Coronary artery (tissue), 2 donors: ENCODE data around the gene C1orf210.

Experiments used
- DNase-seq: peaks from one replicate; pipeline ENCODE4 v3.0.0-alpha.2; 2017; ENCODE audit warnings: low spot score
- H3K27ac ChIP-seq, 2 donors: fragments of 200-600 bp; sonication (generic); one replicate each; pipeline ENCODE4 v1.5.1; 2016 to 2019
- H3K4me3 ChIP-seq: fragments of 200-600 bp; sonication (generic); 2 replicates; pipeline ENCODE4 v1.5.1; 2016; ENCODE audit warnings: mild to moderate bottlenecking, moderate library complexity
- CTCF ChIP-seq: fragments of 200-600 bp; sonication (generic); IDR thresholded peaks from one replicate; pipeline ENCODE4 v1.5.1; 2019; ENCODE audit warnings: antibody characterized with exemption

The C1orf210 gene

DNA sequence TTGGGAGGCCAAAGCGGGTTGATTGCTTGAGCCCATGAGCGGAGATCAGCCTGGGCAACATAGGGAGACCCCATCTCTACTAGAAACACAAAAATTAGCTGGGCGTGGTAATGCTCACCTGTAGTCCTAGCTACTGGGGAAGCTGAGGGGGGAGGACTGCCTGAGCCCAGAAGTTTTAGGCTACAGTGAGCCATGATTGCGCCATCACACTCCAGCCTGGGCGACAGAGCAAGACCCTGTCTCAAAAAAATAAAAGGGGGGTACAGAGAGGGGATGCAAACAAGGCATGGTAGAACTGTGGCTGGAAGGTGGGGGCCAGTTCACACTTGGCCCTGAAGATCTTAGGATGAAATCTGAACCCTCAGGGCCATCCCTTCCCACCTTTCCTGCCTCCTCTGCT is 1.2 kb upstream of the C1orf210 start:
- H3K27ac ChIP-seq = no peak overlapping the region
- no peak overlapping the region for H3K4me3 ChIP-seq
- no peak for DNase-seq
- no peak for TF ChIP-seq CTCF

DNA sequence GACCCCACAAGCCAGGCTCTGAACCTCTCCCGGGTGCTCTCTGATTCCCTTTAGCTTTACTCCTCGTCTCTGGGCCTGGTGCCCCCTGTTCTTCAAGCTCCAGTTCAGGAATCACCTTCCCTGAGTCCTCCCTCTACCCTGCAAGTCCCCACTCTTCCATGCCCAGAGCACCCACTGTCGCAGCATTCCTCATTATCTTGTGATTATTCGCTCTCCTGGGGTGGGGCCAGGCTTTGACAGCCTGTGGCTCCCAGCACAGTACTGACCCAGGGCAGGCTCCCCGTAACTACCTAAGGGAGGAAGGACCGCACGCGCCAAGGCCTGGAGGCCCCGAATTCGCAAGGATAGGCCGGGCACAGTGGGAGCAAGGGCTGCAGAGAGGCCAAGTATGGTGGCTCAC is 734 bp upstream of the C1orf210 start:
- H3K4me3 ChIP-seq = no peak overlapping the region
- DNase-seq = no peak
- TF ChIP-seq CTCF = no peak
- no peak overlapping the region for H3K27ac ChIP-seq

- no peak for DNase-seq
- no peak overlapping the region for H3K27ac ChIP-seq
- TF ChIP-seq CTCF = no peak
- H3K4me3 ChIP-seq = no peak overlapping the region
Measured at GRCh38 chr1:43284546-43285110, 753 bp downstream of the C1orf210 start.

- no peak overlapping the region for H3K27ac ChIP-seq
- H3K4me3 ChIP-seq = no peak overlapping the region
- no peak for TF ChIP-seq CTCF
- DNase-seq = no peak
Measured at GRCh38 chr1:43284065-43284464, 1.3 kb downstream of the C1orf210 start.

DNA sequence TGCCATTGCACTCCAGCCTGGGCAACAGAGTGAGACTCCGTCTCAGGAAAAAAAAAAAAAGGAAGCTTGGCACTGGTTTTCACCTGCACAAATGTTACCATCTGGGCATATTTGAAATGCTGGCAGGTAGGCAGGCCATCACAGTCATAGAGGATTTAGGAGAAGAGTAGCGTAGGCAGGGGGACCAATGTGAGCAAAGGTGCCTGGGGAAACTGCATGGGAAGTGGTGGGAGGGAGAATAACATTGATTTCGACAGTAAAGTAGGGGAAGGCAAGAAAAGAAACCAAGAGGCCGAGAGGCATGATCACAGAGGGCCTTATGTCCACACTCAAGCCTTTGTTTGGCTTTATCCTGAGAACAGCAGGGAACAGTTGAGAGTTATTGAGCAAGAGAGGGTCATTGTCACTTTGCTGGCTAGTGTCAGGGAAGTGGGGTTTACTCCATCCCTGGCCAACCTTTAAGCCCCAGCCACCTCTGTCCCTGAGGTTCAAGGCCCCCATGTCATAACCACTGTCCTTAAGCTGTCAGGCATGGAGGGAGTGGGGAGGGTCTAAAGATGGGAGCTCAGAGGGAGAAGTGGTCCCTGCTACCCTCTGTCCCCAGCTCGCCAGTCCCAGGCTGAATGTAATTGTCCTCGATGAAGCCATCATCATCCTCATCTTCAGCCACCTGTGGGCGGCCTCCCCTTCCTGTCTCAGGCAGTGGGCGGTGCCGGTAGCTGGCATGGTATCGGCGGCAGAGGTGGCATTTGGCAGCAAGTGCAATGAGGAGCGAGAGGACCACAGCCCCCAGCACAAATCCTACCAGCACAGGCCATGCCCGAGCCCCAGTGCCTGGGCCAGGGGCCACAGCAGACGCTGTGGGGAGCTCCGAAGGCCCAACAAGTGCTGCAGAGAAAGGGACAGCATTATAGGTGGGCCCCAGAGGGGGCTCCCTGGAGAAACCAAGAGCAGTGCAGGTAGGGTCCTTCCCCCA is 2.9 kb downstream of the C1orf210 start:
- Histone ChIP-seq H3K4me3 (no peak overlapping the region), H3K27ac (no peak overlapping the region)
- DNase-seq = no peak
- TF ChIP-seq CTCF = no peak

- no peak for DNase-seq
- no peak overlapping the region for H3K27ac ChIP-seq
- no peak for TF ChIP-seq CTCF
- no peak overlapping the region for H3K4me3 ChIP-seq
Measured at GRCh38 chr1:43280692-43281091, 4.7 kb downstream of the C1orf210 start.

- Histone ChIP-seq H3K27ac (no peak overlapping the region), H3K4me3 (no peak overlapping the region)
- DNase-seq = no peak
- TF ChIP-seq CTCF = no peak
Measured at GRCh38 chr1:43279666-43280065, 5.7 kb downstream of the C1orf210 start.
